ENCODE measurements around the gene KCNJ10.
"Not testable (repeated sequence)": the region's sequence is repeated elsewhere in the genome, so short reads cannot be mapped to it uniquely, and the experiment has no call there.

The KCNJ10 gene

GRCh38 chr1:160061369-160062229, 8.4 kb downstream of the KCNJ10 start:
- DNase-seq = peak in 6 of 14 donors; percentile 53 to 92 (median 70)

GRCh38 chr1:160058087-160058486, 11.9 kb downstream of the KCNJ10 start:
- DNase-seq = peak in 1 of 14 donors; percentile 13

- no peak for DNase-seq
Observed at GRCh38 chr1:160056648-160057169, 13.3 kb downstream of the KCNJ10 start.

GRCh38 chr1:160053548-160054365, 16.2 kb downstream of the KCNJ10 start:
- DNase-seq = no peak

- no peak for DNase-seq
Observed at GRCh38 chr1:160052936-160053335, 17.0 kb downstream of the KCNJ10 start.

- DNase-seq = no peak
Observed at GRCh38 chr1:160050619-160051018, 19.3 kb downstream of the KCNJ10 start.

- DNase-seq = not testable (repeated sequence)
Observed at GRCh38 chr1:160050182-160050581, 19.8 kb downstream of the KCNJ10 start.

GRCh38 chr1:160049101-160049500, 20.9 kb downstream of the KCNJ10 start:
- DNase-seq = no peak

GRCh38 chr1:160048335-160048734, 21.6 kb downstream of the KCNJ10 start:
- no peak for DNase-seq

GRCh38 chr1:160047111-160047991, 22.6 kb downstream of the KCNJ10 start:
- DNase-seq = no peak

- DNase-seq = peak in 12 of 14 donors; percentile 52 to 89 (median 80)
Observed at GRCh38 chr1:160046494-160047110, 23.4 kb downstream of the KCNJ10 start.

GRCh38 chr1:160045653-160046052, 24.3 kb downstream of the KCNJ10 start:
- no peak for DNase-seq

- DNase-seq = no peak
Observed at GRCh38 chr1:160043543-160043942, 26.4 kb downstream of the KCNJ10 start.

- no peak for DNase-seq
Observed at GRCh38 chr1:160040476-160040875, 29.5 kb downstream of the KCNJ10 start.

GRCh38 chr1:160032165-160032820, 37.7 kb downstream of the KCNJ10 start:
- peak in 3 of 14 donors; percentile 8 to 55 (median 11) for DNase-seq

GRCh38 chr1:160031365-160032164, 38.4 kb downstream of the KCNJ10 start, which contains the start of gene PIGM:
Gene PIGM, minus strand, starts transcription at chr1:160031990. Its CDS starts 251 bp downstream, at chr1:160031739.
- peak; percentile 33 to 96 (median 88) for DNase-seq

GRCh38 chr1:160030657-160031364, 39.1 kb downstream of the KCNJ10 start:
- DNase-seq = peak in 1 of 14 donors; percentile 37

GRCh38 chr1:160028426-160028825, 41.5 kb downstream of the KCNJ10 start:
- DNase-seq = no peak

- DNase-seq = no peak
Observed at GRCh38 chr1:160025314-160025713, 44.6 kb downstream of the KCNJ10 start.

All from C1 segment of cervical spinal cord (tissue), 14 donors.